GM18868 (cell line): ENCODE results near the gene KDM5B.
"Not testable (repeated sequence)": the region's sequence is repeated elsewhere in the genome, so short reads cannot be mapped to it uniquely, and the experiment has no call there.

Experiments used
- ATAC-seq: cut with Tn5 transposase; IDR thresholded peaks from one replicate; pipeline ENCODE4 v1.9.1; 2021; ENCODE audit warnings: mild to moderate bottlenecking, moderate library complexity; ENCODE audit not compliant: unreplicated experiment

KDM5B gene

DNA sequence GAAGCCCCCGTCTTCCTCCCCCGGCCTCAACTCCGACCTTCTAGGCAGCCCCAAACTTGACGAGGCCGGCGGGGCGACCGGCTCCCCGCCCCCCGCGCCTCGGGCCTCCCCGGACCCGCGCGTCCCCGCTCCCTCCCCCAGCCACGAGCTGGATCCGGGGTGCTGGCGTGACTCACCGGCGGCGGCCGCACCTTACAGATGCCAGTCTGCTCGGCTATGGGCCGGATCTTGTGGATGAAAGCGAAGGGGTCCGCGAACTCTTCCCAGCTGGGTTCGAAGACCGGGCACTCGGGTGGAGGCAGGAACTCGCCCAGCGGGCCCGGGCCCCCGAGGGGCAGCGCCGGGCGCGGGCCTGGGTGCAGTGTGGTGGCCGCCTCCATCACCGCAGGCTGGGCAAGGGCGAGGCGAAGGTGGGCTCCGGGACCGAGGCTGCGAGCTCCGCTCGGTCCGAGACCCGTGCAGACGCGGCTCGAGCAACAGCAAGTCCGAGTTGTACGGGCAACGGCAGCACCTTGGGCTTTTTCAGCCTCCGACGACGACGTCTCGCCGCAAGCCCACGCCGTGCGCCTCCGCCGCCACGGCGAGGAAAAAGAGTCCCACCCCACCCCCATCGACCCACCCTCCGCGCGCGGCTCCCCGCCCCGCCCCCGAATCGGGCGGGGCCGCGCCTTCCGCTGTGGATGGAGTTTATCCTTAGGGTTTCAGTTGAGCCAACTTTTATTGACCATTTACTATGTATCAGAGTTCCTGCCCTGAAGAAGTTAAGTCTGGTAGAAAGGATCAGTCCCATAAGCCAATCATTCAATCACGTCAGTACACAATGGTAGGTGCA, at the start of gene KDM5B:
TSS of gene KDM5B (minus strand) at position 496 of the 832 bp plus-strand sequence. CDS start at position 380, 116 bp downstream.
- no peak for ATAC-seq

DNA sequence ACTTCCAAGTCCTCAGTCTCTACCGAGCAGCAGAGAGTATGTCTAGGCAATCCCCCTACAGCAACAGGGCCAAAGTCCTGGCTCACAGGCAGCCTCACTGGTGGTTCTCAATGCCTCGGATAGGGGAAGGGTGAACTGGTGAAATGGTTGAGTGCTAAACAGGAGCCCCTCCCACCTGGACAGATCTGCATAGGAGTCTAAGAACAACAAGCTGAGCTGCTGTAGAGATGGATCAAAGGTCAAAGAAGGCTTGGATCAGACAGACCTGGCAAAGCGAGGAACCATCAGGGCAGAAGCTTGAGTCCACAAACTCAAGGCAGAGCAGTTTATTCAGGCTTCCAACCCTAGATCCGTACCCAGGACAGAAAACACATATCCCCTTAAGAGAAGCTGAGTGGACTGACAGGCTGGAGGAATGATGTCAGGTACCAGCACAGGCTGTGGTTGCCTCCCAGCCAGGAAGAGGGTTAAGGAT, 49.0 kb upstream of the KDM5B start:
- ATAC-seq: no peak

DNA sequence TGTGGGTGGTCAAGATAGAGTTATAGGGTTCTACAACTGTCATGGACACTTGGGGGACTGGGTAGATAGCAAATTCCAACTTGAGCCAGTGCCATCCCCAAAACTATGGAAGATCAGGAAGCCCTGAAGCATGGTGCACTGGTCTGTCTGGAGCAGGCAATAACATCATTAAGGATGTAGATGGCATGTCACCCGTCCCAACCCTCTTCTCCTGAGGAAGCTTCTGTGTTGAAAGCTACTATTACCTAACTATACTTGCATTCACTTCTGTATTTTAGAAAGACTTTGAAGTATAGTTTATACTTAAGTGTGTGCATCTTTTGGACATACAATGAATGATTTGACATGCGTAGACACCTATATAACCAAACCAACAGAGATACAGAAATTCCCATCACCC, 47.8 kb upstream of the KDM5B start:
- no peak for ATAC-seq

DNA sequence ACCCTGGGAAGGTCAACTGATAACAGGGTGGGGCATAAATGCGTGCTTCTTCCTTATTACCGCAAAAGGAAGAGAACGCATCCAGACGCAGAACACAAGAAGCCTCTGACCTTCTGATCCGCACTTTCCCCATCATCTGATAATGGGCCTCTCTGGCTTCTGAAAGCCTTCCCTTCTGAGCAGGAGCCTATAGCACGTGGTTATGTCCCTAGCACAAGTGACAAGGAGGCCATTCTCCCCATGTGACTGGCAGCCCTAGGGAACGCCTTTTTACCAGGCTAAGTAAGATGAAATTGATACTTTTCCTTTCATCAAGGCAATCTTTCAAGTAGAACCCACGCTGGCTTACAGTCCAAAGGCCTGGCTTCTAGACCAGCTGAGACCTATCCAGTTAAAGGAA, 46.6 kb upstream of the KDM5B start:
- ATAC-seq: no peak

DNA sequence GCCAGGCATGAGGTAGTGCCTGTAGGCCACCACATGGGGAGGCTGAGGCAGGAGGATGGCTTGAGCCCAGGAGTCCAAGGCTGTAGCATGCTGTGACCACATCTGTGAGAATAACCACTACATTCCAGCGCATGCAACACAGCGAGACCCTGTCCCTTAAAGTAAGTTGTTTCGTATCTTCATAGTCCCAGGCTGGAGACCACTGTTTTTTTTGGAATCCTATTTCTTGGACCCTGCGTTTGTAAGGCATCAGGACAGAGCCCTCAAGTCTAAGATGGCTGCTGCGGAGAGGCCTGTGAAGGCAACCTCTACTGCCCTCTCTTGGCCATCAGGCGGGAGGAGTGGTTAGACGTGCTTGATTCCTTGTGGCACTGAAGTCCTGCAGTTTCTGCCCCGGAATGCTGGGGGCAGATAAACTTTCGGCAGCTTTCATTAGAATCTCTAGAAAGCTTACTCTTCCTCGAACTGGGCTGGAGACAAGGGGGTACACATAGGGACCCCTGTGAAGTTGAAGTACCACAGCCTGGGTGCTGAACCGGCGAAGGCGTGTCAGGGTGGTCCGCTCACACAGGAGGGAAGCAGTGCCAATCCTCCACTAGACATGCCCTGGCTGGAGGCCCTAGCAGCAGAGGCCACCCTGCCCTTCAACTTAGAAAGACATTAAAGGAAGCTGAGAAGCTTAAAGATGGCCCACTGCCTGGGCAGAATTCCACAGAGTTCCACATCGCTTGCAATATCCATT, 44.1 kb upstream of the KDM5B start:
- ATAC-seq: no peak

DNA sequence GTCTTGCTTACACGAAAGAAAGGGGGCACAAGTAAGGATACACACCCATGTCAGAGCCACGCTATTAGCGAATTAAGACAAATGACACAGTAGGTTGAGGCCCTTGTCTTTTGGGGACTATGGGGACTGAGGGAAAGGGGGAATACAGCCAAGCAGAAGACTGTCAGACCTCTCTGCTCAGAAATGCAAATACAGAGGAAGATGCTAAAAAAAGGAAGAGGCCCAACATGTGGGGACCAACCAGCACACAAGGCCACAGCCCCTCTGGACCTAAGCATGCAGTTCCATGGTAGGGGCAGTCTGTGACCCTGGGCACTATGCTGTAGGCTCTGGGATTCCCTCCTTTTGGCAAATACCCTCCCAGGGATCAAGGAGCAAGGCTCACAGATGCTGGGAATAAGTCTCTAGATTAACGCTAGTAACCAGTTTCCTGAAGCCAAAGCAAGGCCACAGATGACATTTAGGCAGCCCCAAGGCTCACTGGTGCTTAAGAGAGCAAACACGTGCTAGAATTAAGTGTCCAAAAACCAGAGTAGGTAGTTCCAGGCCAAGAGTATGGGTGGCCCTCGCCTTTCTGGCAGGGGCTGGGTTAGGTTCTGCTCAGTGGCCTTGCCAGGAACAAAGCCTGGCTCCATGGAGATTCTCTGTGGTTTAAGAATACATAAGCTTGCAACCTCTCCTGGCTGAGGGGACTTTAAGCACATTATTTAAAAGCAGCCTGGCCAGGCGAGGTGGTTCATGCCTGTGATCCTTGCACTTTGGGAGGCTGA, 42.6 kb upstream of the KDM5B start:
- no peak for ATAC-seq

DNA sequence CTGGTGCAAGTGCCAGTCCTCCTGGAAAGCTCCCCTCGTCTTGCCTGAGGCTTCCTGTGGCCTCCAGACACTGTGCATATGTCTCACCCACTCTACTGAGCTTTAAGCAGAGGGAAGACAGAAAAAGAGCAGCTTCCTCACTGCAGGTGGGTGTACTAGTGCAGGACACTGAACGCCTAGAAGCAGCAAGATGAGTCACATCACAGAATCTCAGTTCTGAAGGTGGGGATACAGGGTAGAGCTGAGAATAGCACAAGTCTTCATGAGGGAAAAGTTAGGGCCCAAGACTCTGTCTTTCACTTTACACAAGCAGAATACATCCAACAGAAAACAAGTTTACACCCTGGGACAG, 39.9 kb upstream of the KDM5B start:
- ATAC-seq: peak; percentile 82

DNA sequence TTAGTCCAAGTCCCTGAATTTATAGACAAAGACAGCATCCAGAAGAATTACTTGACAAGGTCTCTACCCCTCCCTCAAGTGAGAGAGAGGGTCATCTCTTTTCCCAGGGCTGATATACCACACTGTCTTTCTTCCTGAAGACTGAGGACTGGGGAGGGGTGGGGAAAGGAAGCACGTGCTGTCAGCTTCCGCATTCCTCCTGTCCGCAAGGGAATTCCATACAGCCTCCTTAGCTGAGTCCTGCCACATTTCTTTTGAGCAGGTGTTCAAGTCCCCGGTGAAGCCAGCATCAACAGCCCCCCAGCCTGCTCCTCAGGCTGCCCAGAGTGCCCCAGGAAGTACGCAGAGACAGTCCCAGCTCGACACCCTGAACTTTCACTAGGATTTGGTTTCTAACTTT, 36.7 kb upstream of the KDM5B start:
- no peak for ATAC-seq

DNA sequence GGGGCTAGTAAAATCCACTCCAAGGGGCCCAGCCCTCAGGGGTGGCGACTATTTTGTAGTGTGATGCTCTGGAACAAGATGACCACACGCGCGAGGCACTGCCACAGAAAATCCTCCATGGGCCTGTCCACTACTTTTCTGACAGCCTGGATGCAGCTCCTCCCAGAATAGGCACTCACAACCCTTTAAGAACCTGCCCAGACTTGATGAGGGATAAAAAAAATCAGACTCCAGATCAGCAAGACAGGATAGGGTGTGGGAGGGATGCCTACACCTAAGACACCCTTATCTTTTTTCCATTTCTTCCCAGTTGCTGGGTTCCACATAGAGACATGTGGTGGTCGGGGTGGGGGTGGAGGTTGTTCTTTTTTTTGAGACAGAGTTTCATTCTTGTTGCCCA, 36.0 kb upstream of the KDM5B start:
- no peak for ATAC-seq

DNA sequence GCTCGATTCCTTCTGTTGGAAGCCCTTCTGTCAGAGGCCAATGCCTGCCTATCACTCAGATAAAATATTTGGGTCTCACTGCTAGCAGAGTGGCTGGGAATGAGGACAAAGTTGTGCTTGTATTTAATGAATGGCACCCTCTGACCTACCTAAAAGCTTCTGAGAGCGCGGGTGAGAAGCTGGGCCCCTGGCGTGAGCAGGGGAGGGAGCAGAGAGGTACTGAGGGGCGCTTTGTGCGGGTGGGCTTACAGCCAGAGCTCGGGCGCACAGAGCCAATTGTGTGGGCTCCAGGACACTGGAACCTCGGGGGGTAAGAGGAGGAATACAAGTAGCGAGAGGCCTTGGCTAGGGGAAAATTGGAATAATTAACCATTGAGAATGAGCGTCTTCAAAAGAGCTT, 34.9 kb upstream of the KDM5B start:
- no peak for ATAC-seq

DNA sequence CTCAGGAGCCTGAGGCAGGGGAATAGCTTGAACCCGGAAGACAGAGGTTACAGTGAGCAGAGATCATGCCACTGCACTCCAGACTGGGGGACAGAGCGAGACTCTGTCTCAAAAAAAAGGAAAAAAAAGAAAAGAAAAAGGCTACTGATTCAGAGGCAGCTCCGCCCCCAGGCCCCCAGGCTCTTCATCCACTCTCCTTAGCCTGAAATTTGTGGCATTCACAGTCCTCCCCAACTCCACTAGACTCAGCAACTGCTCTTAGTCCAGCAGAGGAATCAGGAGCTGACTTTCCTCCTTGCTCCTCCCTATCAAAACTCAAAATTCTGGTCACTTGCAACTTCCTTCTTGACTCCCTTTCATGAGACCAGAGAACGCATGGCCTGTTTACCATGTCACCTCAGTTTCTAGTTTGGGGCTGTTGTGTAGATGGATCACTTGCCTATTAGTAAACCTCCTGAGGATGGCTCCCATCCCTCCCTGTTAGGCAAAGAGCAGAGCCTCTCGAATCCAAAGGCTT, 29.6 kb upstream of the KDM5B start:
- no peak for ATAC-seq

DNA sequence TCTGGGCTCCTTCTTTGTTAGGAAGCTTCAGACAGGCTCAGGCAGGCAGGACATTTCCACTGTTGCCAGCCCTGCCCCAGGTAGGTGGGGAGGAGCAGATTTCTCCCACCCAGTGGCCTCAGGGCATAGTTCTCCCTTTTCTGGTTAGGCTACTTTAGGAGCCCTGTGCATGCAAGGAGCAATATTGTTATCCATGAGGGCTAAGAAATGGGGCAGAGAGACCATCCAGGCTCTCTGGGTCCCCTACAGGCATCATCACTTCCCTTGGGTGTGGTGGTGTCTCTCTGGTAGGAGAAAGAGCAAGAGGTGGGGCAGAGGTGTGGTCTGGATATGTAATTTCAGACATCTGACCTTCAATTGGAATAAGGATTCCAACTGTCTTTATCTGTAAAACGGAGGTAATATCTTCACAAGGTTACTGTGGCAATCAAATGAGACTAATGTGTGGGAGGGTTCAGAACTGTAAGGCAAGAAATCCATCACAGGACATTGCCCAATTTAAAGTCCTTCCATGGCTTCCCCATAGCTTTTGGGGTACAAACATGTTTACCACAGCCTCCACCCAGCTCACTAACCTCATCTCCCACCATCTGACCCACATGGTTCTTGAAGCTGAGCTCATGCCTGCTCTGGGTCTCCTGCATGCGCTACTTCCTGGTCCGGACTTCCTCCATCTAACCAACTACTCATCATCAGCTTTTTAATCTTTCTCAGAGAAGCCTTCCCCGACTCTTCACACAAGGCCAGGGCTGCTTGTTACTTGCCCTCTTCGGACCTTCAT, 28.6 kb upstream of the KDM5B start:
- no peak for ATAC-seq

DNA sequence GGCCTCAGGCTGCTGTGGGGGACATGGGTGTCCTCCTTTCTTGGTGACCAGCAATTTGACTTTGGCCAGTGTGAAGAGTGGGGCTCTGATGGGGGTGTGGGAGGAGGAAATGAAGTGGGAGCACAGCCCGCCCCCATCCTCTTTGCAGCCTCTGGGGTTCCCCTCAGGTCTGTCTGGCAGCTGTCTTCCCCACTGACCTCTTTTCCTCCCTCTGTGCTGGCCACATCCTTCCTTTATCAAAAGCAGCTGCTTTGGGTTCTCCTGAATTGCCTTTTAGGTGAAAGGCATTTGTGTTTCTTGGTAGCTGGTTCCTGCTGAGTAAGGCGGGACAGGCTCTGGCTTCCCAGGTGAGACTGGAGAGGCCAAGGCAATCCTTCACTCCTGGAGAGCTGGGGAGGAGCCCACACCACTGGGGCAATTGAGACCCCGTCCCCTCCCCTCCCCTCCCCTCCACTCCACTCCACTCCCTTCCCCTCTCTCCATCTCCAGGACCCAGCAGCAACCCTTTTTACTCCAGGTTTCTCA, 27.4 kb upstream of the KDM5B start:
- no peak for ATAC-seq

DNA sequence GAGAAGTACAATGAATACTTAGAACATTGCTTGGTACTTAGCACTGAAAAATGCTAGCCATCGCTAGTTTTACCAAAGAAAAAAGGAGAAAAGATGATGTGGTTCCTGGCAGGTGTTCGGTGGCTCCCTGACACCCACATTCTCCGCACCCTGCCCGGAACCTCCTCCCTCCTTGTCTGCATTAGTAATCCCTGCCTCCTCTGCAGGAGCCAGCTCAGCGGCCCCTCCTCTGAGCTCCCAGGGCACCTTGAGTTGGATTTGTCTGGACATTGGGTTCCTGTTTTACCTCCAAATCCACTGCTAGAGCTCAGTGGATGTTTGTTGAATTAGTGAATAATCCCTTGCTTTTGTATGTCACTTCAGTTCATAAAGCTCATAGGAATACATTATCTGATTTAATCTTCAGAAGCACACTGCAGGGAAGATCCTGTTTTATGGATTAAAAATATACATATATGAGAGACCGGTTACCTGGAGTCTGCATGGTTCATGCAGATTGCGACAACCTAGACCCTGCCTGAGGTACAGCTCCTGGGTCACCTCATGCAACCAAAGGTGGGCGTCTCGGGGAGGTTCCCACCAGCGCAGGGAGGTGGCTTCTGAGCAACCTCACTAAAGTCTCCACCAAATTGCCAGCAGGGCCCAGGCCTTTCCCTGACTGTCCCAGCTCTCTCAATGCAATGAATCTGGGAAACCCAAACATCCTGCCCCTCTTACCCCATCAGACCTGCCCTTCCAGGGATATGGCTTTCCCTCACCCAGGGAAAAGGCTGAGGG, 26.7 kb upstream of the KDM5B start:
- no peak for ATAC-seq

DNA sequence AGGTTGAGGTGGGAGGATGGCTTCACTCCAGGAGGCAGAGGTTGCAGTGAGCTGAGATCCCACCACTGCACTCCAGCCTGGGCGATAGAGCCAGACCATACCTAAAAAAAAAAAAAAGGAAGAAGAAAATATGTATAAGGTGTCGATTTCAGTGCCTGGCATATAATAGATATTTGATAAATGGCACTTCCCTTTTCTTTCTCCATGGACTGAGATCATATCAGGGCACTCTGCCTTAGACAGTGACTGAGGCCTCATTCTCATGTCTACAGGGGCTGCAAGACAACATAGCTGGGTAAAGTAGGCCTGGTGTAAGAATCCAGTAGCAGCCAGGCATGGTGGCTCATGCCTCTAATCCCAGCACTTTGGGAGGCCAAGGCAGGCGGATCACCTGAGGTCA, 23.7 kb upstream of the KDM5B start:
- ATAC-seq: no peak

DNA sequence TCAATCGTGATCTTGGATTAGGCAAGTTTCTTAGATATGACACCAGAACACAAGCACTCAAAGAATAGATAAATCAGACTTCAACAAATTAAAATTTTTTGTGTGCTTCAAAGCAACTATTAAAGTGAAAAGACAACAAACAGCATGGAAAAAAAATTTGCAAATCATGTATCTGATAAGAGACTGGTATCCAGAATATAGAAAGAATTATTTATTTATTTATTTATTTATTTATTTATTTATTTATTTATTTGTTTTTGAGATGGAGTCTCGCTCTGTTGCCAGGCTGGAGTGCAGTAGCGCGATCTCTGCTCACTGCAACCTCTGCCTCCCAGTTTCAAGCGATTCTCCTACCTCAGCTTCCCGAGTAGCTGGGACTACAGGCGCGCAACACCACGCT, 21.0 kb upstream of the KDM5B start:
- ATAC-seq: not testable (repeated sequence)

DNA sequence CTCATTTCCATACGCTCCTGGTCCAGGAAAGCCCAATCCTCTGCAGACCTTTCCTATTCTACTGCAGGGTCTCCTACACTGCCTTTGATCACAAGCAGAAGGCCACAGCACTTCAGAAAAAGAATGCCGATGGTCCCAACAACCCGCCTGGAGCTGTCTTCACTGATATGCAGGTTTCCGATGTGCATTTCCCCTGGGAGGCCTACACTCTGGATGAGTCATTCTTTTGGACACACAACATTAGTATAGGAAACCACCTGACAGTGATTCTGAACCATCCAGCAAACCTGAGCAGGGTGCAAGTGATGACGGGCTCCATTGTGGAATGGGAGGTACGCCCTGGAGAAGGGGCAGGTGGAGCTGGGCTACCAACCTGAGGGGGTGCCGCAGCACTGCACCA, 17.5 kb upstream of the KDM5B start:
- no peak for ATAC-seq

DNA sequence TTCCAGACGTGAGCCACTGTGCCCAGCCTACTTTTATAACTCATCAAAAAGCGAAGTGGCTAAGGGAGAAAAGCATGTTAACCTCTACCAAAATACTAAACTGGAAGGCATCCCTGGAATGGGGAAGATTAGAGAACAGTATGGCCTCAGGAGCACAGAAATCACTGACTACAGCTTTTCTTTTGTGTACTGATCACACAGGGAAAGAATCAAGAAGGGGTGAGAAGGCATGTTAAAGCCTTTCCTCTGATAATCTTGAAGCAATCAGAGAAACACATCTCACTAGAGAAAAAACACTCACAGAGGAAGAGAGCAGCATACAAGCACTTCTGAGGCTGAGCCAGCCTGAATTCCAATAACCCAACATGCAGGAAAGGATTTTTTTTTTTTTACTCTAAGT, 13.2 kb upstream of the KDM5B start:
- ATAC-seq: no peak

DNA sequence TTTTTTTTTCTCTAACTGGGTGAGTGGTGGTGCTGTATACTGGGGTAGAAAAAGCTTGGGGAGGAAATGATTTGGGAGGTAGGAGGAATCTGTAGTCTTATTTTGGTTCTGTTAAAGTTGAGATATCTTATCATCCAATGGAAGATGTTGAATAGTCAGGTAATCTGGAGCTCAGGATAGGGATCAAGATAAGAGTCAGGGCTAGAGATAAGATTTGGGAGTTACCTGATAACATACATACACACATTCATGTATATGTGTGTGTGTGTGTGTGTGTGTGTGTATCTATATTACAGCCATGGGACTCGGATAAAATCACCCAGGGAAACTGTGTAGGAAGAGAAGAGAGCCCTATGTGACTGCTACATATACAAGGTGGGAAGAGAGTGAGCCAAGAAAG, 10.6 kb upstream of the KDM5B start:
- no peak for ATAC-seq

DNA sequence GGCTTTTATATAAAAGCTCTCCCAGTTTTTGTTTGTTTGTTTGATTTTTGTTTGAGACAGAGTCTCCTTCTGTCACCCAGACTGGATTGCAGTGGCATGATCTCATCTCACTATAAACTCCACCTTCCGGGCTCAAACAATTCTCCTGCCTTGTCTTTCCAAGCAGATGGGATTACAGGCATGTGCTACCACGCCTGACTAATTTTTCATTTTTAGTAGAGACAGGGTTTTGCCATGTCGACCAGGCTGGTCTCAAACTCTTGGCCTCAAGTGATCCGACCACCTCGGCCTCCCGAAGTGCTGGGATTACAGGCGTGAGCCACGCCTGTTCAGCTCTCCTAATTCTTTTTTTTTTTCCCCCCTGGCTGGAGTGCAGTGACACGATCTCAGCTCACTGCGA, 6.9 kb upstream of the KDM5B start:
- no peak for ATAC-seq
